AG08395 (cell line): ENCODE results near the gene PTPRN2.
"Not testable (repeated sequence)": the region's sequence is repeated elsewhere in the genome, so short reads cannot be mapped to it uniquely, and the experiment has no call there.

Source experiments
- DNase-seq: peaks from one replicate; pipeline ENCODE4 v3.0.0; 2012; ENCODE audit warnings: mixed read lengths, low spot score

The PTPRN2 gene

GRCh38 chr7:157730614-157731013 is 857.0 kb downstream of the PTPRN2 start:
- no peak for DNase-seq

- no peak for DNase-seq
These were observed 858.1 kb downstream of the PTPRN2 start for GRCh38 chr7:157729566-157729965.

GRCh38 chr7:157727964-157728615 is 859.5 kb downstream of the PTPRN2 start:
- DNase-seq = no peak

GRCh38 chr7:157726764-157727163 is 860.9 kb downstream of the PTPRN2 start:
- DNase-seq = no peak

GRCh38 chr7:157725312-157725711 is 862.3 kb downstream of the PTPRN2 start:
- not testable (repeated sequence) for DNase-seq

- DNase-seq = no peak
These were observed 864.4 kb downstream of the PTPRN2 start for GRCh38 chr7:157723205-157723604.

GRCh38 chr7:157722137-157723060 is 865.2 kb downstream of the PTPRN2 start:
- no peak for DNase-seq

- no peak for DNase-seq
These were observed 866.0 kb downstream of the PTPRN2 start for GRCh38 chr7:157721468-157722136.

- no peak for DNase-seq
These were observed 867.6 kb downstream of the PTPRN2 start for GRCh38 chr7:157719705-157720655.

- DNase-seq = no peak
These were observed 868.5 kb downstream of the PTPRN2 start for GRCh38 chr7:157719008-157719682.

- no peak for DNase-seq
These were observed 869.2 kb downstream of the PTPRN2 start for GRCh38 chr7:157718303-157719007.

- DNase-seq = no peak
These were observed 870.1 kb downstream of the PTPRN2 start for GRCh38 chr7:157717211-157718174.

- DNase-seq = no peak
These were observed 871.7 kb downstream of the PTPRN2 start for GRCh38 chr7:157715938-157716280.

GRCh38 chr7:157715071-157715937 is 872.3 kb downstream of the PTPRN2 start:
- DNase-seq = no peak

GRCh38 chr7:157714166-157715070 is 873.2 kb downstream of the PTPRN2 start:
- no peak for DNase-seq

GRCh38 chr7:157713591-157713990 is 874.0 kb downstream of the PTPRN2 start:
- DNase-seq = no peak

GRCh38 chr7:157712666-157713235 is 874.9 kb downstream of the PTPRN2 start:
- DNase-seq = no peak
